DMS53 treated with DMSO at 0.1 percent for 48 hours (cell line): ENCODE measurements around the gene KASH5.
"Not testable (repeated sequence)": the region's sequence is repeated elsewhere in the genome, so short reads cannot be mapped to it uniquely, and the experiment has no call there.

ENCODE experiments used
- DNase-seq: peaks from one replicate; lab custom pipeline; 2025; ENCODE audit not compliant: unreplicated experiment; lab: John Stamatoyannopoulos, UW

Gene KASH5

DNA sequence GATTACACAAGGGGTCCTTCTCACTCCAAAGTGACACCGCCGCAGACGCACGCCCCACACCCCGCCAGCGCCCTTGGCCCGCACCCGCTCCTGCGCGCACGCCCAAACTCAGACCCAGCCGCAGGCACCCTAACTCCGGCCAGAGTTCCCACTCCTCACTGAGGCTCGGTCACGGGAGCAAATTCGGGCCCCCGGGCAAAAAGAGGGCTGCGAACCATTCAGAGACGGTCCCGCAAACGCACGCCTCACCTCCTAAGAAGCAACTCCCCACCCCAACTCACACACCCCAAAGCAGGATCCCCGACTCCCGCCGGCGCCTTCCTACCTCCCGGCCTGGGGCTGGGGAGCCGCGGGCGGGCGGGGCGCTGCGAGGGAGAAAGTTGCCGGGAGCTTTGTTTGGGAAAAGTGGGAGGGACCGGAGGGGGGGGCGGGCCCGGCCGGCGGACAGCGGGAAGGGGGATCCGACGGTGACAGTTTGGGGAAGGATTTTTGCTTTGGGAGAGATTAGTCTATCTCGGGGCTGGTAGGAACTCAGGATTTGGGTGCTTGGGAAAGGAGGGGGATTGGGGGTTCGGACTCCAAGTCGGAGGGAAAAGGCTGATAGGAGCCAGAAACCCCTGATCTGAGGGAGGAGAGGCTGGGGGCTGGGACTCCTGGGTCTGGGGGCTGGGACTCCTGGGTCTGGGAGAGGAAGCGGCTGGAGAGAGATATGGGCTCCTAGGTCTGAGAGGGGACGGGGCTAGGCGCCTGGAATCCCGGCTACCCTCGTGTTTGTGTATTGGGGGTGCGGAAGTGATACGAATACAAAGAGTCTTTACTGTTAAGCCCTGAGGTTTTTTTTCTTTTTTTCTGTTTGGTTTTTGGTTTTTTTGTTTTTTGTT, 25.8 kb upstream of the KASH5 start, which contains the start of gene TEAD2:
TSS of gene TEAD2 (minus strand) at position 369 of the 881 bp plus-strand sequence. CDS start 2,341 bp downstream, outside the sequence.
- DNase-seq = no peak

DNA sequence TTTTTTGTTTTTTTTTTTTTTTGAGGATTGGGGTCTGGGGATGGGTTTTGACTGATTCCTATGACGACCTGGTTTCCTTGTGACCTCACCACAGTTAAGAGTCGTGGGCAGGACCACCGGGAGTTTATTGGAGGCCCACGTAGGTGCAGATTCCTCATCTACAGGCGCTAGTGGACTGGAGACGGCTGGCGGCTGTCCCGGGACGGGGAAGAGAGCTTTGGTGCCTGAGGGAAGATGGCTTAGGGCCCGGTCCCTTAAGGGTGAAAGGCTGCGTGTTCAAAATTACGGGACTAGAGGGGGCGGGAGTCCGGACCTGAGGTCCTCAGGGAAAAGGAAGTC, 25.2 kb upstream of the KASH5 start:
- no peak for DNase-seq

DNA sequence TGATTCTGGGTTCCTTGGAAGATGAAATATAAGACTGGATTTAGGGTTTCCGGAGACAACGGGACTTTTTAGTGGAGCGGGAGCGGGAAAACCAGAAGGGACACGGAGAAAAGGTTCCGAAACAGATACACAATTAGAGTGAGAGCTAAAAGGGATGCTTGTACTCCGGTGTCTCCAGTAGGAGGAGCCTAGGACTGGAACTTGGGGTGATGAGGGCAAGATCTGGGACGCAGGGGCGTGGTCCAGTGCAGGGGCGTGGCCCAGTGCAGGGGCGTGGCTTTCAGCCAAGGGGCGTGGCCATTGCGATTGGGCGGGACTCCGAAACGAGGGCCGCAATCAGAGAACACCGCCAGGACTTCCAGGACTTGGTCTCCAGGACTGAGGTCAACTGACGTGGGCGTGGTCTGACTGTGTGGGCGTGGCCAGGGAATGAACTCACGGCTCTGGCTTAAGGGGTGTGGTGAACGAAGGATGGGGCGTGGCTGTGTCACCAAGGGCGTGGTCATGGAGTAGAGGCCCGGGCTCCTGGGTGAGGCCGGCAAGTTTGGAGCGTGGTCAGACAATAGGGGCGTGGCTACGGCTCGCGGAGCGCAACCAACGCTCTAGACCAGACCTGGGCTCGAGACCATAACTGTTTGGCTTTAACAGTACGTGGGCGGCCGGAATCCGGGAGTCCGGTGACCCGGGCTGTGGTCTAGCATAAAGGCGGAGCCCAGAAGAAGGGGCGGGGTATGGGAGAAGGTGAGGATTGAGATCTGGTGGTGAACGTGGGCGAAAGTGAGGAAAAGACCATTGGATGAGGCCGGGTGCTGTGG, 24.6 kb upstream of the KASH5 start, which contains the start of gene DKKL1:
TSS of gene DKKL1 (plus strand) at position 610 of the 815 bp plus-strand sequence. CDS start at position 732, 122 bp downstream.
- peak; percentile 30 for DNase-seq

DNA sequence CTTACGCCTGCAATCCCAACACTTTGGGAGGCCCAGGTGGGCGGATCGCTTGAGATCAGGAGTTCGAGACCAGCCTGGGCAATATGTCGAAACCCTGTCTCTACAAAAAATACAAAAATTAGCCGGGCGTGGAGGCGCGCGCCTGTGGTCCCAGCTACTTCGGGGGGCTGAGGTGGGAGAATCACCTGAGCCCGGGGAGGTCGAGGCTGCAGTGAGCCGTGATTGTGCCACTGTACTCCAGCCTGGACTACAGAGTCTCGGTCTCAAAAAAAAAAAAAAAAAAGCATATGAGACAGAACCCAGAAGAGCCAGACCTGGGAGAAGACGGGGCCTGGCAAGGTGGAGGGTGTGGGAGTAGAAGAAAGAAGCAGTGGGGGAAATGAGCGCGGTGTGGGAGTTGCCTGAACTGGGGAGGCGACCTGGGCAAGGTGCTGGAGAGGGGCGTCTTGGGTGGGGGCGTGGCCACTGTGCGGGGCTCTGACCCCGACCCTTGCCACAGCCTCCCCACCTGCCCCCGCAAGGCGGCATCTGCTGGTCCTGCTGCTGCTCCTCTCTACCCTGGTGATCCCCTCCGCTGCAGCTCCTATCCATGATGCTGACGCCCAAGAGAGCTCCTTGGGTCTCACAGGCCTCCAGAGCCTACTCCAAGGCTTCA, 23.8 kb upstream of the KASH5 start:
- no peak for DNase-seq

DNA sequence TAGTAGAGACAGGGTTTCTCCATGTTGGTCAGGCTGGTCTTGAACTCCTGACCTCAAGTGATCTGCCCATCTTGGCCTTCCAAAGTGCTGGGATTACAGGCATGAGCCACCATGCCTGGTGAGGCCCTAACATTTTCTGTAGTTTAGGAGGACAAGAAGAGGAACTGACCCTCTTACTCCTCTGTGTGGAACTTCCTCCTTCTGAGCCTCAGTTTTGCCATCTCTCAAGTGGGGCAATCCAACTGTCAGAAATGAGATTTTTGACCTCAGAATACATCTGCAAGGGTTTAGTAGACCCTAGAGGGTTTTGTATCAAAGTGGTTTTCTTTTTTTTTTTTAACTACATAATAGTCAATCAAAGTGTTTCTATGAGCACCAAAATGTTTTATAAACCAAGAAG, 21.9 kb upstream of the KASH5 start:
- no peak for DNase-seq

DNA sequence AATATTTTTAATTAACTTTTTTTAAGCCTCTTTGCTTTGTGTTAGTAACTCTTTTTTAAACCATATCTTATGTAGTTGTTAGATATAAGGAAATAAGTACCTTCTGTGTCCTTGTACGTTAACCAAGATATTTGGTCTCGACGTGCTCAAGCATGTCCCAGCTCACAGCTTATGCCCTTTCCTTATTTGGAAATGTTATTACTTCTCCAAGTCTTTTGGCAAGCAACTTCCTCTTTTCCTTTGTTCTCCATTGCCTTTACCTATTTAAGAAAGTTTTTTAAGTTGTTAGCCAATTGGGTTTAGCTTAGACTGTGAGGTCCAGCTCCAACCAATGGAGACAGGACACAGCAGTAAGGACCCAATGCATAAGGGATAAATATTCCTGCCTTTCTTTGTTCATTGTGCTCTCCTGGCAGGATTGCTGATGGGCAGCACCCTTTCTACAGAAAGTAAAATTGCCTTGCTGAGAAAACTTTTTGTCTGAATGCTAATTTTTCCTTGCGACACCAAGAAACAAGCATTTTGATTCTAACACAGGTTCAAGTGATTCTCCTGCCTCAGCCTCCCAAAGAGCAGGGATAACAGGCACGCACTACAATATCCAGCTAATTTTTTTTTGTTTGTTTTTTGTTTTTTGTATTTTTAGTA, 19.2 kb upstream of the KASH5 start:
- DNase-seq = no peak

DNA sequence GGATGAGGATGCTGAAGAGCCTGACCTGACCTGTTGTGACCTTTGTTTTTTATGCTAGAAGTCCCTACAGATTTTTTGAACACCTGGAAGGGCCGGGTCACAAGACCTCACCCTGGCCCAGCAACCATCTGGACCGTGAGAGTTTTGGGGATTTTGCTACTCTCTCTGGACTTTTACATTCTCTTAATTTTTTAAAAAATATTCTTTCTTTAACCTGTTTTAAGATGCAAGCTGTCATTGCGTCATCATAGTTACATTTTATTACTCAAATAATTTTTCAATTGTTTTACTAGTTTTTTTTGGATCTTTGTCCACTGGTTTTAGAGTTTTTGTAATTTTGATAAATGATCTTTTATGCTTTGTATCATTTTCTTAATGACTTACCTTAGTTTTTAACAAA, 16.9 kb upstream of the KASH5 start:
- DNase-seq = no peak

DNA sequence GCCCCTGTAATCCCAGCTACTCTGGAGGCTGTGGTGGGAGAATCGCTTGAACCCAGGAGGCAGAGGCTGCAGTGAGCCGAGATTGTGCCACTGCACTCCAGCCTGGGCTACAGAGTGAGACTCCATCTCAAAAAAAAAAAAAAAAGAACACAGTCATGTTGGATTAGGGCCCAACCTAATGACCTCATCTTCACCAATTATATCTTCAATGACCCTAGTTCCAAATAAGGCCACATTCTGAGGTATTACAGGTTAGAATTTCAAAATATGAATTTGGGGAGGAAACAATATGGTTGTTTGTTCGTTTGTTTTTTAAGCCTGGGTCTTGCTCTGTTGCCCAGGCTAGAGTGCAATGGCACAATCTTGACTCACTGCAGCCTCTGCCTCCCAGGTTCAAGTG, 14.9 kb upstream of the KASH5 start:
- not testable (repeated sequence) for DNase-seq

DNA sequence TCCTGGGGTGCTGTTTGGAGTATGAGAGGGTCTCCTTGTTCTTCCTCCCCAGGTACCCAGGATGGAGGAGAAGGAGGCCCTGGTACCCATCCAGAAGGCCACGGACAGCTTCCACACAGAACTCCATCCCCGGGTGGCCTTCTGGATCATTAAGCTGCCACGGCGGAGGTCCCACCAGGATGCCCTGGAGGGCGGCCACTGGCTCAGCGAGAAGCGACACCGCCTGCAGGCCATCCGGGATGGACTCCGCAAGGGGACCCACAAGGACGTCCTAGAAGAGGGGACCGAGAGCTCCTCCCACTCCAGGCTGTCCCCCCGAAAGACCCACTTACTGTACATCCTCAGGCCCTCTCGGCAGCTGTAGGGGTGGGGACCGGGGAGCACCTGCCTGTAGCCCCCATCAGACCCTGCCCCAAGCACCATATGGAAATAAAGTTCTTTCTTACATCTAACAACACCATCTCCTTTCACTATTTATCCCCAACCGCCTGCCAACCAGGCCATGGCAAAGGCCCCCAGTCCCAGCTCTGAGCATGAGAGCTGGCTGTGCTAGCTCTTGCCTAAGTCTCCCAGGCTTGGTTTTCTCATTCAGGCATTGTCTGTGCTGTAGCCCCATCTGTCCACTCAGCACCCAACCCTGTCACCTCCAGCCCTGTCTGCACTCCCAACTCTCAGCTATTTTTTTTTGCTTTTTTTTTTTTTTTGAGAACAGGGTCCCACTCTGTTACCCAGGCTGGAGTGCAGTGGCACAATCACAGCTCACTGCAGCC, 13.2 kb upstream of the KASH5 start:
- DNase-seq = no peak

DNA sequence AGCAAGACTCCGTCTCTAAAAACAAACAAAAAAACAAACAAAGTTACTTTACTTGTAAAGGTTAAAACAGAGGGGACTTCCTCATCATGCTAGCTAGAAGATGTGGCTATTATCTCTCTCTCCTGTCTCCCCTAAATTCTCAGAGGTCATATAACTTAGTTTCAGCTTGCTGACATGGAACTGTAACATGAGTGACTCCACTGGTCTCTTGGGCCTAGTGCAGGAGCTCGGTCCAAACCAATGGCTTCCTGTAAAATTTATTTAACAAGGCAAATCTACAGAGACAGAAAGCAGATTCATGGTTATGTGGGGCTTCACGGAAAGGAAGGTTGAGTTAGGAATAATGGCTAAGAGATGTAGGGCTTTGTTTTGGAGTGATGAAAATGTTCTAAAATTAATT, 9.5 kb upstream of the KASH5 start:
- DNase-seq = no peak

DNA sequence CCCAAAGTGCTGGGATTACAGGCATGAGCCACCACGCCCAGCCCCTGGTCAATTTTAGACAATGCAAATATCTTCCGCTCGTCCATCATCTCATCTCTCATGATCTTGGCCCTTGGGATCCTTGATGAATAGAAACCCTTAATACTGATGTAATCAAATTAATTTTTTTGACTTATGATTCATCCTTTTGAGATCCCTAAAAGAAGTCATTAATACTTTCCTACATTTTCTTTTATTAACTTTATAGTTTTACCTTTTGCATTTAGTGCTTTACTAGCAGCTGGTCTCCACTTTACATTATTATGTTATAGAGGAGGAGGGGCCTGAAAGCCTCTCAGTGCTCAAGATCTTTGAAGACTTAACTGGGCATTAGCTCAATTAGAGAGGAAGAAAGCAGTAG, 7.7 kb upstream of the KASH5 start:
- no peak for DNase-seq

DNA sequence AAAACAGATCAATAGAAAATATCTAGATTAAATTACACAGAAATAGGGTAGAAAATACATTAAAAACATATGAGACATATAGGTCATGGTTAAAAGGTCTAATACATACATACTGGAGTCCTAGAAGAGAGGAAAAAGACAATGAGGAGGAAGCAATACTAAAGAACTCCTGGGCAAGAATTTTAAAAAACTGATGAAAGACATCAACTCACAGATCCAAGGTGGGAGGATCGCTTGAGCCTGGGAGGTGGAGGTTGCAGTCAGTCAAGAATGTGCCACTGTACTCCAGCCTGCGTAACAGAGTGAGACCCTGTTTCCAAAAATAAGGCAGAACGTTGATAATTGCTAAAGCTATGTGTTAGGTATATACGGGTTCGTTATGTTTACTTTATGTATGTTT, 5.4 kb upstream of the KASH5 start:
- DNase-seq = no peak

DNA sequence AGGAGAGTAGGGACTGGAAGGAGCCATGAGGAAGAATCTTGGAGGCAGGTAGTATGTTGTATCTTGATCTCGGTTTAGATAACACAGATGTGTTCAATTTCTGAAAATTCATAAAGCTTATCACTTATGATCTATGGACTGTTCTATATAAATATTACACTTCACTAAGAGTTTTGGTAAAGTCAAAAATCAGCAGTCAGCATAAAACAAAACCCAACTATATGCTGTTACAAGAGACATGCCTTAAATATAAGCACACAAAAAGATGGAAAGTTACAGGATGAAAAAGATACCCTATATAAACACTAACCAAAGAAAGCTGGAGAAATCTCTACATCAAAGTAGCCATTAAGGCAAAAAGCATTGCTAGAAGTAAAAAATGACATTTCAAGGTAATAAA, 4.5 kb upstream of the KASH5 start:
- DNase-seq = no peak

DNA sequence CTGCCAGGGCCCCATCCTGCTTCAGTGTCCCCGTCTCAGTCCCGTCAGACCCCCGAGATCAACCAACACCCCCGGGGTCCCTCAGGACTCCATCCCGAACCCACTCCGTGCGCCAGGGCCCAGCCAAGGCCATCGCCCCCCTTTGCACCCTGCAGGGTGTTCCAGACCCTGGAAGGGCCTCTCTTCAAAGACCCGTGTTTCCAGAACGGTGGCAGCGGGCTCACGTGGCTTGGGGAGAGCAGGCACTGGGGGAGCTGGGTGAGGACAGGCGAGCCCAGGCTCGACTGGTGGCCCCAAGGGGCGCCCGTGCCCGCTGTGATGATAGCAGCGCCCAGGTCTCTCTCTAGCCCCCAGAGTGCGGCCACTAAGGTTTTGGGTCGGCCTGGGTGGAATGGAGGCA, 1.4 kb downstream of the KASH5 start:
- no peak for DNase-seq

DNA sequence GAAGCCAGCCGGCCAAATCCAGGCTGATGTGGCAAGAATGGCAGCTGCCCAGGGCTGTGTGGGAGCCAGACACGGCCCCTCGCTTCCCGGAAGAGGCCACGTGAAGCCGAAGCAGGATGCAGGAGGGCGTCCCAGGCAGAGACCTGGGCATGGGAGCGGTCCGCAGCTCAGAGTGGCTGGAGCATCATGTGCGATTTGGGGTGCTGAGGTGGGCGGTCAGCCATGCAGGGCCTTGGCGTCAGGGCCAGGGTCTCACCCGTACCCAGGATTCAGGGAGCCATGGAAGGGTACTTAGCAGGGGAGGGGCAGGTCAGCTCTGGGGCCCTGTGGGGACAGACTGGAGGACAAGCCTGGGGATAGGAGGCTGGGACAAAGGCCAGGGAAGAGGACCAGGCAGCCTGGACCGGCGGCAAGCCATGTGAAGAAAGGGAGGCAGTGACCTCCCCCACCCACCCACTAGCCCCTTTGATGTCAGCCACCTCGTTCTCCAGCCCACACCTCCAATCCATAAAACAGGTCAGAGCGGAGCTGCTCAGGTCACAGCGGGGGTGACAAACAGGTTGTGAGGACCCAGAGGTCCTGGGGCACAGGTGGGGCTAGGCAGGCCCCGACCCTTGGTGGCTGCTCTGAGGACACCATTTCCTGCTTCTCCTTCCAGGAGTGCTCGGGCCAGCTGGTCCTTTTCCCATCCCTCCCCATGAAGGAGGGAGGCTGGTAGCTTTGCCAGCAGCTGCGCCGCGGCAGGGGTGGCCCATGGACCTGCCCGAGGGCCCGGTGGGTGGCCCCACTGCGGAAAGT, 2.3 kb downstream of the KASH5 start:
- DNase-seq = no peak

DNA sequence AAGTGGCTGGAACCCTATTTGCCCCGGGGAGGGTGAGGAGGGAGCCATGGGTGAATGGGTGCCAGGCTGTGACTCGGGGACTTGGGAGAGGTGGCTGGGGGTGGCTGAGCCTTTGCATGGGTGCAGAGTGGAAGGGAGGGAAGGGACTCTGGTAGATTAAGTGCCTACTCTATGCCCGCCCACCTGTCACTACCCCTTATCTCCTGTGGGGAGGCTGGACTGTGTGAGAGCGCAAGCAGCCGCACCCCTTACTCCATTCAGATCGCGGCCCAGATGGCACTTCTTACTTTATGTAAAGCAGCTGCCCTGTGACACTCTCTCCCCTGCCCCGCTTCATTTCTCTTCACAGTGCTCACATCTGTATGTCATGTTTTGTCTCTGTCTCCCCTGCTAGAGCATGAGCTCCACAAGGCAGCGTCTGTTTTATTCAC, 2.9 kb downstream of the KASH5 start:
- no peak for DNase-seq

DNA sequence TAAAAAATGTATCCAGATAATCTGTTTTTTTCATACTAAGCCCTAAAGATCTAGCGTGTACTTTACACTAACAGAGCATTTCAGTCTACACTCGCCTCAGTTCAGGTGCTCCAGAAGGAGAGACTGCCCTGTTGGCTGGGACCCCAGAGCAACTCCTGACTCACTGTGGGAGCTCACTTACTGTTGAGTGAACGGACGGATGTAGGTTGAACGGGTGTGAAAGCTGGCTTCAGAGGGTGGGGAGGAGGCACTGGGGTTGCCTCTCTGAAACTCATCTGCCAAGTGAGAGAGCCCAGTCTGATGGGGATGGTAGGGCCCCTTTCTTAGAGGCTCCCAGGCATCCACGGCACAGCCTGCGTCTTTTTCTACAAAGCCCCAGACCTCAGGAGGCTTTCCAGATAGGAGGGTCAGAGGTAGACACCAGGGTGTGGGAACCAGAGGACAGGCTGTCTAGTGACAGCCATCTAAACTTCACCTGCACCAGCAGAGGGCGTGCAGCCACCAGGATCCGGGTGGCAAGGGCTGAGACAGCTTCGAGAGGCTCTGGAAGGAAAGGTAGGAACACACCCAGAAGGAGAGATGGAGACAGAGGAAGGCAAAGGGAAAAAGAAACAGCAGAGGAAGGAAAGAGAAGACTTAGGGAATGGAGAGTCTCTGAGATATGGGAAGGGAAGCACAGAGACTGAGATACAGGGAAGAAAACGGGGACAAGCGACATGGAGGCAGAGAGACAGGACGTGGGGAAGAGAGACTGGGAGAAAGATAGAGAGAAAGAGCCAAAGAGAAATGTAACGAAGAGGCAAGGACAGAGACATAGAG, 3.7 kb downstream of the KASH5 start:
- DNase-seq = peak; percentile 62

DNA sequence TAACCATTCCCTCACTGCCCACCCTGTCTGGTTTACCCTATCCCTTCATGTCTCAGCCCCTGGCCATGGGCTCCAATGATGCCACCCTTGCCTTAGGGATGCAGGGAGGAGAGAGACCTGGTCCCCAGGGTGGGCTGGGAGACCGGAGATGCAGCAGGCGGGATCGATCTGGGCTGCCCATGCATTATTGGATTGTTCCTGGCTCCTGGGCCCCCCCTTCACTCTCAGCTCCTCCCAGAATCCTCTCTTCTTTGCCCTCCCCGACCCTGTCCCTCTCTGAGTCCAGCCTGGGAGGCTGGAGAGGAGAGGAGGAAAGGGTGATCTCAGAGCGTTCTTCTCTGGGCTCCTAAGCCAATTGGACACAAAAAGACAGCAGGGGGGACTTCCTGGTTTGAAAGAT, 5.8 kb downstream of the KASH5 start:
- DNase-seq = no peak
